Endodermal cell (in vitro differentiated cells): ENCODE measurements around the gene UBE2Q2. TPM values are rescaled to one million over a fixed set of nuclear protein-coding genes. Genes with fewer than 3 reads are reported as not detected.

Experiments
- DNase-seq: peaks from one replicate; pipeline ENCODE4 v3.0.0-alpha.2; 2017
- H3K27ac ChIP-seq: 2 replicates; pipeline ENCODE4 v1.5.1; 2013; ENCODE audit warnings: mild to moderate bottlenecking, low read depth, low read length, moderate library complexity
- H3K27me3 ChIP-seq: 2 replicates; pipeline ENCODE4 v1.6.1; 2013; ENCODE audit warnings: mild to moderate bottlenecking, low read length, moderate library complexity; ENCODE audit not compliant: insufficient read depth, control insufficient read depth, poor library complexity, severe bottlenecking
- H3K36me3 ChIP-seq: 2 replicates; pipeline ENCODE4 v1.7.0; 2013; ENCODE audit warnings: mild to moderate bottlenecking, low read length, moderate library complexity; ENCODE audit not compliant: control insufficient read depth, insufficient read depth
- H3K4me1 ChIP-seq: one replicate; pipeline ENCODE4 v1.7.0; 2013; ENCODE audit warnings: low read length; ENCODE audit not compliant: control insufficient read depth, insufficient read depth
- H3K4me3 ChIP-seq: 2 replicates; pipeline ENCODE4 v1.5.1; 2013; ENCODE audit warnings: mild to moderate bottlenecking, low read length, moderate library complexity
- H3K9ac ChIP-seq: 2 replicates; pipeline ENCODE4 v1.6.1; 2013; ENCODE audit warnings: mild to moderate bottlenecking, low read length, moderate library complexity; ENCODE audit not compliant: poor library complexity, severe bottlenecking; ENCODE audit errors: extremely low read depth
- H3K9me3 ChIP-seq: 2 replicates; pipeline ENCODE4 v1.6.1; 2013; ENCODE audit warnings: mild to moderate bottlenecking, low read length, moderate library complexity; ENCODE audit not compliant: control insufficient read depth
- H3K27ac Mint-ChIP-seq: 2 replicates; pipeline ENCODE4 v1.8.0; 2020; ENCODE audit warnings: mixed read lengths
- H3K27me3 Mint-ChIP-seq: 2 replicates; pipeline ENCODE4 v1.8.0; 2021; ENCODE audit warnings: mild to moderate bottlenecking, mixed read lengths; ENCODE audit not compliant: insufficient read depth
- H3K36me3 Mint-ChIP-seq: 2 replicates; pipeline ENCODE4 v1.8.0; 2020; ENCODE audit warnings: low read depth, mixed read lengths
- H3K4me1 Mint-ChIP-seq: 2 replicates; pipeline ENCODE4 v1.8.0; 2020; ENCODE audit warnings: mixed read lengths
- H3K4me3 Mint-ChIP-seq: 2 replicates; pipeline ENCODE4 v1.8.0; 2020; ENCODE audit warnings: mild to moderate bottlenecking, moderate library complexity, mixed read lengths
- H3K9me3 Mint-ChIP-seq: 2 replicates; pipeline ENCODE4 v1.8.0; 2020; ENCODE audit warnings: mild to moderate bottlenecking, mixed read lengths
- WGBS, 2 experiments: methylation state at CpG; one replicate each; pipeline versions ENCODE4 v1.1.5 to v1.1.7; 2013; ENCODE audit warnings: missing lambda C conversion rate in 2 of 2, mixed read lengths in 1 of 2; ENCODE audit not compliant: insufficient coverage in 1 of 2, insufficient read length in 1 of 2; 5-methylcytosine and 5-hydroxymethylcytosine counted together
- total RNA-seq, 2 donors: library from RNA; stranded (reverse); fragmentation: NEBNext Ultra II Directional in 1 of 2; extraction: Animal tissue kit (Norgen Biotek cat#: 25700) in 1 of 2; gene quantifications; 2 replicates in 1 of 2; 3 replicates in 1 of 2; pipeline ENCODE4 v1.2.1, GENCODE V29; 2021
- TF ChIP-seq, protein P1 (sequence below): fragments of 200-600 bp; sonication (generic); conservative IDR thresholded peaks from 2 replicates; pipeline ENCODE4 v1.5.0; 2021; ENCODE audit warnings: antibody characterized with exemption, mild to moderate bottlenecking

The UBE2Q2 gene
- total RNA-seq, 2 donors from 2014 or later, result 29.5 to 37.1 TPM

DNA sequence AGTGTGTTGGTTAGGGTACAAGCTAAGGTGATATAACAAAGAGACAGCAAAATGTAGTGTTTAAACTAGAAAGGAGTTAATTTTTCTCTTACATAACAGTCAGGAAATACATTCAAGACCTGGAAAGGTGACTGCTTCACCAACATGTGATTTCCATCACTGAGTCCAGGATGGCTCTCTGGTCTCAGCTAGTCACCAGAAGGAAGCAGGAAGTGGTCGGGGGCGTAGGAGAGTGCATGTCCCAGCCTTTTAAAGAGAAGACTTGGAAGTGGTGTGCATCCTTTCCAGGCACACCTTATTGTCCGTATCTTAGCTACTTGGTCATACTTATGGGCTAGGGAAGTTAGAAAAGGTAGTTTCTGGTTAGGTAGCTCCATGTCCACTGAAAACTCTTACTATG lies 11.1 kb upstream of the UBE2Q2 start:
- H3K9me3 Mint-ChIP-seq, result no peaks in the 10 kb centered on the region
- H3K27me3 Mint-ChIP-seq, result no peaks in the 10 kb centered on the region
- peaks cover 7% of the 10 kb centered on the region for H3K4me1 ChIP-seq
- H3K27ac ChIP-seq, result no peak overlapping the region
- H3K9me3 ChIP-seq, result no peaks in the 10 kb centered on the region
- H3K27me3 ChIP-seq, result no peaks in the 10 kb centered on the region
- no peak overlapping the region for H3K9ac ChIP-seq
- peaks cover 20% of the 10 kb centered on the region for H3K4me1 Mint-ChIP-seq
- 89 to 97% methylated on average over 3 of the region's 3 CpGs for WGBS, 2 experiments
- no peak overlapping the region for H3K4me3 Mint-ChIP-seq
- H3K4me3 ChIP-seq, result no peak overlapping the region
- H3K27ac Mint-ChIP-seq, result no peak overlapping the region
- no peaks in the 10 kb centered on the region for H3K36me3 Mint-ChIP-seq
- no peak for DNase-seq
- H3K36me3 ChIP-seq, result no peaks in the 10 kb centered on the region
- TF ChIP-seq, protein P1, sequence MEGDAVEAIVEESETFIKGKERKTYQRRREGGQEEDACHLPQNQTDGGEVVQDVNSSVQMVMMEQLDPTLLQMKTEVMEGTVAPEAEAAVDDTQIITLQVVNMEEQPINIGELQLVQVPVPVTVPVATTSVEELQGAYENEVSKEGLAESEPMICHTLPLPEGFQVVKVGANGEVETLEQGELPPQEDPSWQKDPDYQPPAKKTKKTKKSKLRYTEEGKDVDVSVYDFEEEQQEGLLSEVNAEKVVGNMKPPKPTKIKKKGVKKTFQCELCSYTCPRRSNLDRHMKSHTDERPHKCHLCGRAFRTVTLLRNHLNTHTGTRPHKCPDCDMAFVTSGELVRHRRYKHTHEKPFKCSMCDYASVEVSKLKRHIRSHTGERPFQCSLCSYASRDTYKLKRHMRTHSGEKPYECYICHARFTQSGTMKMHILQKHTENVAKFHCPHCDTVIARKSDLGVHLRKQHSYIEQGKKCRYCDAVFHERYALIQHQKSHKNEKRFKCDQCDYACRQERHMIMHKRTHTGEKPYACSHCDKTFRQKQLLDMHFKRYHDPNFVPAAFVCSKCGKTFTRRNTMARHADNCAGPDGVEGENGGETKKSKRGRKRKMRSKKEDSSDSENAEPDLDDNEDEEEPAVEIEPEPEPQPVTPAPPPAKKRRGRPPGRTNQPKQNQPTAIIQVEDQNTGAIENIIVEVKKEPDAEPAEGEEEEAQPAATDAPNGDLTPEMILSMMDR, result no peak

DNA sequence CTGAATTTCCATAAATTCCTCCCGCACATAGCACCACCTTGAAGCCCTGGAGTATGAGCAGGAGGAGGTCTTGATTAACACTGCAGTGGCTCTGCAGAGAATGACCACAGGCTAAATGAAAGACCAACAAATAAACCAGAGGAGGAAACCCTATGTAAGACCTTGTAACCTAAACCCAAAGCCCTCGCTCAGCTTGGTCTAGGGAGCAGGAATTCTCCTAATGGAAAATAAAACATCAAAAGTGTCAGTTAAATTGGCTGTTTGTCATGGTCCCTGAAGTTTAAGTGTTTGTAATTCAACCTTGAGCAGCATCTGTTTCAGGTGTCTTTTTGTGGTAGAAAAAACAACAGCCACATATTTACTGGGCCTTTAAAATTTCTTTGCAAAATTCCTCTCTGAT lies 9.2 kb upstream of the UBE2Q2 start:
- WGBS, 2 experiments, result 94 to 100% methylated on average over 1 to 2 of the region's 2 CpGs
- DNase-seq, result no peak
- H3K9me3 Mint-ChIP-seq, result no peaks in the 10 kb centered on the region
- H3K27ac Mint-ChIP-seq, result no peak overlapping the region
- no peak overlapping the region for H3K27ac ChIP-seq
- no peak overlapping the region for H3K4me3 ChIP-seq
- H3K9ac ChIP-seq, result no peak overlapping the region
- no peaks in the 10 kb centered on the region for H3K9me3 ChIP-seq
- peaks cover 7% of the 10 kb centered on the region for H3K4me1 ChIP-seq
- no peaks in the 10 kb centered on the region for H3K27me3 ChIP-seq
- peaks cover 20% of the 10 kb centered on the region for H3K4me1 Mint-ChIP-seq
- H3K4me3 Mint-ChIP-seq, result no peak overlapping the region
- TF ChIP-seq, protein P1, result no peak
- no peaks in the 10 kb centered on the region for H3K36me3 Mint-ChIP-seq
- no peaks in the 10 kb centered on the region for H3K36me3 ChIP-seq
- no peaks in the 10 kb centered on the region for H3K27me3 Mint-ChIP-seq

DNA sequence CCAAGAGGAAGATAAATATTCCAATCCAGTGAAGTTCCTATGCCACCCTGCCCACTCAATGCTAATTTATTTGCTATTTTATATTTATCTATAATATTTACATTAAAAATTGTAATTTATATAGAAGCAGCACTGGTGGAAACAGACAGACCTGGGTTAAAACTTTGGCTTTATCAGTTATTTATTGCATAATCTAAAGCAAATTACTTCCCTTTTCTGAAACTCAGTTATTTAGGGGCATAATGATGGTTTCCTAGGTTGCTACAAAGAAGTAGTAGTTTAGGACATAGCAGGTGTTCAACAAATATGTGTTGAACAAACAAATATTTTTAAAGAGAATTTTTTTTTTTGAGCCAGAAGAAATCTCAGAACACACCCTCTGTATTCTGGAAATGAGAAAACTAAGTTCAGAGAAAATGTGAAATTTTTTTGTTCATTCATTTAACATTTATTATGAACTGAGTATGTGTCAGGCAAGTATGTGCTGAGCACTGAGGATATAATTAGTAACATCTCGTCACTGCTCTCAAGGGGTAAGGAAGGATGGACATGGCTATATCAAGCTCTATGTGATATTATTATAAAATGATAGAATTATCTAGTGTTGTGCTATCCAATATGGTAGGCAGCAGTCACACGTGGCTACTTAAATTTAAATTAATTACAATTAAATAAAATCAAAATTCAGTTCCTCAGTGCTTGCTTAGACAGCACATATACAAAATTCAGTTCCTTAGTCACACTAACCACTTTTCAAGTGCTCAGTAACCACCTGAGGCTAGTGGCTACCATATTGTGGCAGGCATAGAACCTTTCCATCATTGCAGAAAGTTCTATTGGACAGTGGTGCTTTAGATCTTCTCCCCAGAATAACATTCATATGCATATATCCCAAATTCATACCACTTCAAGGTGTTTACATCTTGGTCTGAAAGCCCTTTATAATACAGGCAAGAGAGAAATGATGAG lies 7.0 kb upstream of the UBE2Q2 start:
- Histone ChIP-seq H3K36me3 (no peaks in the 10 kb centered on the region), H3K9me3 (no peaks in the 10 kb centered on the region), H3K9ac (no peak overlapping the region), H3K27ac (no peak overlapping the region), H3K4me1 (no peaks in the 10 kb centered on the region), H3K4me3 (no peak overlapping the region), H3K27me3 (no peaks in the 10 kb centered on the region)
- Mint-ChIP-seq H3K27me3 (peaks cover 5% of the 10 kb centered on the region), H3K27ac (no peak overlapping the region), H3K9me3 (no peaks in the 10 kb centered on the region), H3K36me3 (no peaks in the 10 kb centered on the region), H3K4me3 (no peak overlapping the region), H3K4me1 (peaks cover 14% of the 10 kb centered on the region)
- 92% methylated on average over 1 of the region's 2 CpGs; no CpG with 5 or more reads in 1 of the 2 experiments for WGBS, 2 experiments
- TF ChIP-seq, protein P1, result no peak
- no peak for DNase-seq
